H9 (cell line): ENCODE results near the gene E2F4. TPM values are rescaled to one million over a fixed set of nuclear protein-coding genes. Genes with fewer than 3 reads are reported as not detected.

Source experiments
- DNase-seq: peaks from one replicate; pipeline ENCODE4 v3.0.0-alpha.2; 2017
- H2AFZ ChIP-seq: one replicate; pipeline ENCODE4 v1.6.1; 2013; ENCODE audit warnings: mild to moderate bottlenecking, low read length, control low read depth, moderate library complexity
- H2AK5ac ChIP-seq: 2 replicates; pipeline ENCODE4 v1.6.1; 2013; ENCODE audit warnings: low read length, control low read depth, mixed read lengths; ENCODE audit not compliant: insufficient read length
- H2BK120ac ChIP-seq: one replicate; pipeline ENCODE4 v1.6.1; 2013; ENCODE audit warnings: low read depth, mild to moderate bottlenecking, low read length, control low read depth, inconsistent platforms; ENCODE audit not compliant: poor library complexity, severe bottlenecking
- H2BK12ac ChIP-seq: 2 replicates; pipeline ENCODE4 v1.6.1; 2013; ENCODE audit warnings: low read length, control low read depth, mixed read lengths, low read depth; ENCODE audit not compliant: insufficient read length
- H2BK15ac ChIP-seq: 2 replicates; pipeline ENCODE4 v1.6.1; 2013; ENCODE audit warnings: low read depth, low read length, control low read depth
- H2BK20ac ChIP-seq: one replicate; pipeline ENCODE4 v1.6.1; 2013; ENCODE audit warnings: low read depth, mild to moderate bottlenecking, low read length, control low read depth, inconsistent platforms; ENCODE audit not compliant: poor library complexity, severe bottlenecking
- H2BK5ac ChIP-seq: 2 replicates; pipeline ENCODE4 v1.6.1; 2013; ENCODE audit warnings: low read length, control low read depth, mixed read lengths; ENCODE audit not compliant: insufficient read length
- H3K14ac ChIP-seq: 2 replicates; pipeline ENCODE4 v1.6.1; 2013; ENCODE audit warnings: low read length, control low read depth; ENCODE audit not compliant: insufficient read depth
- H3K18ac ChIP-seq: 2 replicates; pipeline ENCODE4 v1.6.1; 2013; ENCODE audit warnings: low read depth, mild to moderate bottlenecking, mixed read lengths, low read length, control low read depth; ENCODE audit not compliant: insufficient read length
- H3K23ac ChIP-seq: 2 replicates; pipeline ENCODE4 v1.6.1; 2013; ENCODE audit warnings: low read length, control low read depth, mixed read lengths, low read depth; ENCODE audit not compliant: insufficient read length
- H3K23me2 ChIP-seq: 2 replicates; pipeline ENCODE4 v1.6.1; 2013; ENCODE audit warnings: low read depth, mild to moderate bottlenecking, mixed read lengths, low read length, control low read depth; ENCODE audit not compliant: insufficient read length, poor library complexity, severe bottlenecking
- H3K27ac ChIP-seq: 2 replicates; pipeline ENCODE4 v1.5.1; 2013; ENCODE audit warnings: low read length, control low read depth, mixed read lengths, low read depth; ENCODE audit not compliant: insufficient read length
- H3K27me3 ChIP-seq: 2 replicates; pipeline ENCODE4 v1.6.1; 2013; ENCODE audit warnings: low read length, control low read depth, inconsistent platforms; ENCODE audit not compliant: insufficient read depth
- H3K4ac ChIP-seq: 2 replicates; pipeline ENCODE4 v1.6.1; 2013; ENCODE audit warnings: low read depth, mild to moderate bottlenecking, control low read depth, inconsistent platforms, low read length, moderate library complexity
- H3K4me1 ChIP-seq: 2 replicates; pipeline ENCODE4 v1.6.1; 2013; ENCODE audit warnings: low read length, control low read depth, inconsistent platforms; ENCODE audit not compliant: insufficient read depth
- H3K4me2 ChIP-seq: 2 replicates; pipeline ENCODE4 v1.6.1; 2013; ENCODE audit warnings: low read length, control low read depth, mixed read lengths; ENCODE audit not compliant: insufficient read length, insufficient read depth
- H3K56ac ChIP-seq: 2 replicates; pipeline ENCODE4 v1.6.1; 2013; ENCODE audit warnings: low read depth, mild to moderate bottlenecking, mixed read lengths, low read length, control low read depth; ENCODE audit not compliant: insufficient read length
- H3K79me1 ChIP-seq: 2 replicates; pipeline ENCODE4 v1.6.1; 2013; ENCODE audit warnings: low read depth, mild to moderate bottlenecking, moderate library complexity, low read length, control low read depth, inconsistent platforms; ENCODE audit not compliant: insufficient read depth, poor library complexity, severe bottlenecking
- H3K79me2 ChIP-seq: 2 replicates; pipeline ENCODE4 v1.6.1; 2013; ENCODE audit warnings: low read length, control low read depth, inconsistent platforms; ENCODE audit not compliant: insufficient read depth
- H3K9ac ChIP-seq: 2 replicates; pipeline ENCODE4 v1.6.1; 2013; ENCODE audit warnings: low read length, control low read depth, mixed read lengths; ENCODE audit not compliant: insufficient read length; ENCODE audit errors: extremely low read depth
- H3K9me3 ChIP-seq: one replicate; pipeline ENCODE4 v1.6.1; 2013; ENCODE audit warnings: low read depth, low read length, inconsistent platforms; ENCODE audit not compliant: control insufficient read depth
- H3T11ph ChIP-seq: one replicate; pipeline ENCODE4 v1.6.1; 2013; ENCODE audit warnings: mild to moderate bottlenecking, low read length, control low read depth, inconsistent platforms
- H4K20me1 ChIP-seq: one replicate; pipeline ENCODE4 v1.6.1; 2013; ENCODE audit not compliant: control insufficient read depth, insufficient read length, insufficient read depth
- H4K5ac ChIP-seq: 2 replicates; pipeline ENCODE4 v1.6.1; 2013; ENCODE audit warnings: low read depth, mild to moderate bottlenecking, mixed read lengths, low read length, control low read depth; ENCODE audit not compliant: insufficient read length
- H4K8ac ChIP-seq: replicated peaks from 2 replicates; pipeline ENCODE4 v1.6.1; 2013; ENCODE audit warnings: low read length, control low read depth, mixed read lengths, low read depth; ENCODE audit not compliant: insufficient read length
- H4K91ac ChIP-seq: 2 replicates; pipeline ENCODE4 v1.6.1; 2013; ENCODE audit warnings: low read depth, mild to moderate bottlenecking, moderate library complexity, mixed read lengths, low read length, control low read depth; ENCODE audit not compliant: insufficient read length
- H3K27ac Mint-ChIP-seq, 3 experiments: 2 replicates in 2 of 3; 3 replicates in 1 of 3; pipeline ENCODE4 v1.8.0; 2020 to 2021; ENCODE audit warnings: mixed read lengths in 3 of 3, mild to moderate bottlenecking in 1 of 3, moderate library complexity in 1 of 3
- H3K27me3 Mint-ChIP-seq: 2 replicates; pipeline ENCODE4 v1.8.0; 2021; ENCODE audit warnings: low read depth, mild to moderate bottlenecking, moderate library complexity, mixed read lengths
- H3K36me3 Mint-ChIP-seq, 3 experiments: 2 replicates in 2 of 3; 3 replicates in 1 of 3; pipeline ENCODE4 v1.8.0; 2020 to 2021; ENCODE audit warnings: low read depth in 3 of 3, mixed read lengths in 3 of 3; ENCODE audit not compliant: insufficient read depth in 1 of 3
- H3K4me1 Mint-ChIP-seq, 2 experiments: 2 replicates each; pipeline ENCODE4 v1.8.0; 2020; ENCODE audit warnings: mixed read lengths in 2 of 2
- H3K4me3 Mint-ChIP-seq, 2 experiments: 2 replicates in 1 of 2; 3 replicates in 1 of 2; pipeline ENCODE4 v1.8.0; 2020 to 2021; ENCODE audit warnings: mild to moderate bottlenecking in 2 of 2, mixed read lengths in 2 of 2, moderate library complexity in 1 of 2
- H3K9me3 Mint-ChIP-seq, 2 experiments: 2 replicates in 1 of 2; 3 replicates in 1 of 2; pipeline ENCODE4 v1.8.0; 2020; ENCODE audit warnings: mild to moderate bottlenecking in 2 of 2, mixed read lengths in 2 of 2, moderate library complexity in 1 of 2
- CTCF ChIP-seq: fragments of 200-600 bp; sonication (generic); conservative IDR thresholded peaks from 3 replicates; pipeline ENCODE4 v1.8.0; 2021; ENCODE audit warnings: antibody characterized with exemption, mild to moderate bottlenecking
- WGBS: extraction: QIAGEN DNeasy Blood & Tissue Kit; methylation state at CpG from one replicate; pipeline ENCODE4 v1.1.7; 2013; ENCODE audit warnings: missing lambda C conversion rate, low lambda C conversion rate, mixed read lengths; ENCODE audit not compliant: insufficient read length; ENCODE audit errors: extremely low coverage; 5-methylcytosine and 5-hydroxymethylcytosine counted together
- total RNA-seq: library from RNA; stranded (reverse); gene quantifications from 2 replicates; pipeline ENCODE4 v1.2.1, GENCODE V29; 2021

The E2F4 gene
- total RNA-seq, 1 experiment from 2014 or later: 116 TPM

GRCh38 chr16:67200491-67200890, 8.5 kb downstream of the E2F4 start:
- H3K36me3 Mint-ChIP-seq: peaks cover 19 to 56% (median 31%) of the 10 kb centered on the region in 3 experiments; a peak in 6 of 7 replicates
- H4K5ac ChIP-seq: no peak overlapping the region
- H3K23ac ChIP-seq: no peak overlapping the region
- no peaks in the 10 kb centered on the region for H3K79me2 ChIP-seq
- H3K9ac ChIP-seq: no peak overlapping the region
- H3K23me2 ChIP-seq: no peaks in the 10 kb centered on the region
- H3K14ac ChIP-seq: no peak overlapping the region
- no peak overlapping the region for H2AK5ac ChIP-seq
- no peak overlapping the region for H4K91ac ChIP-seq
- no peak overlapping the region for H3K27ac Mint-ChIP-seq
- no peak overlapping the region for H2BK15ac ChIP-seq
- H2BK20ac ChIP-seq: no peak overlapping the region
- no peaks in the 10 kb centered on the region for H3K9me3 Mint-ChIP-seq
- H4K20me1 ChIP-seq: no peaks in the 10 kb centered on the region
- H2BK12ac ChIP-seq: no peak overlapping the region
- no peak overlapping the region for H3K27ac ChIP-seq
- no peaks in the 10 kb centered on the region for H3K9me3 ChIP-seq
- no peak for DNase-seq
- H2AFZ ChIP-seq: no peak overlapping the region
- TF ChIP-seq CTCF: no peak
- no peak overlapping the region for H3T11ph ChIP-seq
- WGBS: no CpG with 5 or more reads among the region's 8 CpGs
- H3K27me3 Mint-ChIP-seq: 0 out of 2 replicates have a peak, but pooled peaks cover 2% of the 10 kb centered on the region
- peaks cover 7 to 12% of the 10 kb centered on the region in 2 experiments for H3K4me1 Mint-ChIP-seq
- no peaks in the 10 kb centered on the region for H3K4me1 ChIP-seq
- no peak overlapping the region for H2BK5ac ChIP-seq
- H3K4ac ChIP-seq: no peak overlapping the region
- H4K8ac ChIP-seq: no peak overlapping the region
- peak overlapping the region; percentile 47 for H3K4me2 ChIP-seq
- H3K79me1 ChIP-seq: no peaks in the 10 kb centered on the region
- no peak overlapping the region for H3K18ac ChIP-seq
- no peak overlapping the region for H2BK120ac ChIP-seq
- no peak overlapping the region; a peak in 1 of 5 replicates for H3K4me3 Mint-ChIP-seq
- H3K56ac ChIP-seq: no peak overlapping the region
- H3K27me3 ChIP-seq: no peaks in the 10 kb centered on the region
